HCT116 (cell line): ENCODE results near the gene SMARCA2. TPM values are rescaled to one million over a fixed set of nuclear protein-coding genes. Genes with fewer than 3 reads are reported as not detected.

Source experiments
- ATAC-seq: fragments of 200-7000 bp; cut with Tn5 transposase; 2 replicates; pipeline ENCODE4 v1.9.1; 2020; ENCODE audit warnings: mild to moderate bottlenecking, moderate library complexity
- BruUV-seq: library from RNA; stranded (reverse); fragments of 400-500 nt; replicated peaks from 2 replicates; lab custom pipeline; 2021; lab: Mats Ljungman, UMichigan
- CTCF ChIA-PET: fragments of 300-600 bp; sonication (Branson Sonifier 250); formaldehyde crosslinking; loops from one replicate; lab custom pipeline; 2021; ENCODE audit warnings: antibody characterized with exemption; lab: Charles Lee
- POLR2A ChIA-PET: fragments of 300-600, 350-600 bp; sonication (Branson Sonifier 250); formaldehyde crosslinking; loops from one replicate; lab custom pipeline; 2021; ENCODE audit warnings: antibody characterized with exemption; lab: Charles Lee
- RAD21 ChIA-PET, 2 experiments: fragments of 300-600 bp; sonication (Branson Sonifier 250); formaldehyde crosslinking; loops; one replicate each; lab custom pipeline; 2023; ENCODE audit warnings: low total read pairs in 2 of 2; ENCODE audit not compliant: uncharacterized antibody in 2 of 2, unreplicated experiment in 2 of 2, low non-redundant PET in 1 of 2; lab: Charles Lee
- DNase-seq: peaks from one replicate; pipeline ENCODE4 v3.0.0-alpha.2; 2010; ENCODE audit warnings: low read depth, low spot score
- H2AFZ ChIP-seq: fragments of 200-600 bp; shearing (Covaris generic), sonication (generic); 2 replicates; pipeline ENCODE4 v1.6.1; 2017; ENCODE audit warnings: low read depth, mixed run types, mixed read lengths, antibody characterized with exemption, low read length; ENCODE audit not compliant: poor library complexity, severe bottlenecking
- H3K27ac ChIP-seq: 2 replicates; pipeline ENCODE4 v1.5.1; 2012; ENCODE audit warnings: low read depth, low read length
- H3K27me3 ChIP-seq: fragments of 200-600 bp; sonication (generic); 2 replicates; pipeline ENCODE4 v1.6.1; 2016; ENCODE audit warnings: mixed run types, low read length, mixed read lengths; ENCODE audit not compliant: insufficient read depth
- H3K36me3 ChIP-seq, 2 experiments: fragments of 200-500 bp in 1 of 2; fragments of 200-600 bp in 1 of 2; sonication (Bioruptor generic) in 1 of 2; sonication (generic) in 1 of 2; 2 replicates each; pipeline versions ENCODE4 v1.5.1 to v1.6.1; 2014 to 2016; ENCODE audit warnings: low read length in 2 of 2, inconsistent platforms in 1 of 2, mixed read lengths in 1 of 2, mixed run types in 1 of 2; ENCODE audit not compliant: insufficient read depth in 2 of 2, control insufficient read depth in 1 of 2
- H3K4me1 ChIP-seq, 2 experiments: fragments of 200-600 bp in 1 of 2; sonication (generic) in 1 of 2; 2 replicates each; pipeline versions ENCODE4 v1.5.1 to v1.6.1; 2012 to 2017; ENCODE audit warnings: low read length in 2 of 2, inconsistent platforms in 1 of 2, mild to moderate bottlenecking in 1 of 2, mixed read lengths in 1 of 2, mixed run types in 1 of 2, moderate library complexity in 1 of 2; ENCODE audit not compliant: insufficient read depth in 2 of 2, control insufficient read depth in 1 of 2
- H3K4me2 ChIP-seq: fragments of 200-600 bp; sonication (generic); 2 replicates; pipeline ENCODE4 v1.6.1; 2017; ENCODE audit warnings: mixed run types, low read length, mixed read lengths
- H3K4me3 ChIP-seq, 2 experiments: fragments of 200-600 bp in 1 of 2; sonication (generic) in 1 of 2; replicated peaks in 1 of 2; 2 replicates each; pipeline ENCODE4 v1.5.1; 2011 to 2016; ENCODE audit warnings: low read length in 2 of 2, control low read depth in 1 of 2, low read depth in 1 of 2, mild to moderate bottlenecking in 1 of 2, mixed read lengths in 1 of 2, mixed run types in 1 of 2
- H3K79me2 ChIP-seq: fragments of 200-600 bp; sonication (generic); 2 replicates; pipeline ENCODE4 v1.6.1; 2017; ENCODE audit warnings: mild to moderate bottlenecking, mixed run types, low read length, moderate library complexity, mixed read lengths; ENCODE audit not compliant: insufficient read depth
- H3K9ac ChIP-seq: fragments of 200-600 bp; sonication (generic); 2 replicates; pipeline ENCODE4 v1.6.1; 2016; ENCODE audit warnings: low read length, mixed read lengths
- H3K9me2 ChIP-seq: fragments of 200-600 bp; sonication (generic), shearing (Covaris generic); 2 replicates; pipeline ENCODE4 v1.6.1; 2017; ENCODE audit warnings: mixed run types, mild to moderate bottlenecking, moderate library complexity; ENCODE audit not compliant: insufficient read depth
- H3K9me3 ChIP-seq, 2 experiments: fragments of 200-500 bp in 1 of 2; fragments of 200-600 bp in 1 of 2; sonication (Bioruptor generic) in 1 of 2; sonication (generic) in 1 of 2; 2 replicates each; pipeline ENCODE4 v1.6.1; 2014 to 2017; ENCODE audit warnings: low read length in 2 of 2, mixed read lengths in 2 of 2, inconsistent platforms in 1 of 2, low read depth in 1 of 2, mild to moderate bottlenecking in 1 of 2, mixed run types in 1 of 2, moderate library complexity in 1 of 2; ENCODE audit not compliant: control insufficient read depth in 1 of 2, insufficient read depth in 1 of 2
- H4K20me1 ChIP-seq: fragments of 200-600 bp; sonication (generic), shearing (Covaris generic); 2 replicates; pipeline ENCODE4 v1.6.1; 2017; ENCODE audit warnings: mixed run types, mild to moderate bottlenecking, moderate library complexity; ENCODE audit not compliant: insufficient read depth
- CBX3 ChIP-seq: IDR thresholded peaks from 2 replicates; pipeline ENCODE4 v1.6.1; 2012; ENCODE audit warnings: low read depth
- CTCF ChIP-seq, 3 experiments: fragments of 200-600 bp in 1 of 3; sonication (generic) in 1 of 3; IDR thresholded peaks in 2 of 3; conservative IDR thresholded peaks in 1 of 3; 2 replicates each; pipeline ENCODE4 v1.5.1; 2012 to 2017; ENCODE audit warnings: low read depth in 2 of 3, low read length in 2 of 3, antibody characterized with exemption in 1 of 3, borderline replicate concordance in 1 of 3, control low read depth in 1 of 3, mild to moderate bottlenecking in 1 of 3, mixed read lengths in 1 of 3, mixed run types in 1 of 3, moderate library complexity in 1 of 3; ENCODE audit not compliant: insufficient read depth in 1 of 3
- EGR1 ChIP-seq: IDR thresholded peaks from 2 replicates; pipeline ENCODE4 v1.6.1; 2012; ENCODE audit warnings: low read depth
- ELF1 ChIP-seq: IDR thresholded peaks from 2 replicates; pipeline ENCODE4 v1.6.1; 2012; ENCODE audit warnings: low read depth, borderline replicate concordance
- EZH2 ChIP-seq: fragments of 200-600 bp; sonication (generic); IDR thresholded peaks from 2 replicates; pipeline ENCODE4 v1.6.1; 2017; ENCODE audit warnings: antibody characterized with exemption, mixed run types
- FOSL1 ChIP-seq: IDR thresholded peaks from 2 replicates; pipeline ENCODE4 v1.6.1; 2012; ENCODE audit warnings: low read depth
- MAX ChIP-seq: IDR thresholded peaks from 2 replicates; pipeline ENCODE4 v1.6.1; 2012
- POLR2A ChIP-seq: IDR thresholded peaks from 2 replicates; pipeline ENCODE4 v1.7.0; 2011; ENCODE audit warnings: borderline replicate concordance; ENCODE audit not compliant: insufficient read depth, insufficient read length; ENCODE audit errors: extremely low read depth
- POLR2AphosphoS5 ChIP-seq: IDR thresholded peaks from 2 replicates; pipeline ENCODE4 v1.6.1; 2011; ENCODE audit warnings: mild to moderate bottlenecking, low read depth, low read length, moderate library complexity
- RAD21 ChIP-seq: IDR thresholded peaks from 2 replicates; pipeline ENCODE4 v1.6.1; 2012; ENCODE audit warnings: low read depth, mild to moderate bottlenecking
- REST ChIP-seq: IDR thresholded peaks from 2 replicates; pipeline ENCODE4 v1.6.1; 2012; ENCODE audit warnings: low read depth
- SIN3A ChIP-seq: IDR thresholded peaks from 2 replicates; pipeline ENCODE4 v1.6.1; 2012; ENCODE audit warnings: low read depth
- SP1 ChIP-seq: IDR thresholded peaks from 2 replicates; pipeline ENCODE4 v1.6.1; 2012; ENCODE audit warnings: low read depth
- TCF7L2 ChIP-seq: IDR thresholded peaks from 2 replicates; pipeline ENCODE4 v1.7.0; 2011; ENCODE audit warnings: borderline replicate concordance, inconsistent platforms; ENCODE audit not compliant: insufficient read depth, insufficient read length; ENCODE audit errors: extremely low read depth
- YY1 ChIP-seq: IDR thresholded peaks from 2 replicates; pipeline ENCODE4 v1.6.1; 2011; ENCODE audit warnings: low read length, low read depth, moderate library complexity, mild to moderate bottlenecking; ENCODE audit not compliant: insufficient replicate concordance; ENCODE audit errors: extremely low read depth
- ZFX ChIP-seq: fragments of 450-650 bp; IDR thresholded peaks from 2 replicates; pipeline ENCODE4 v1.6.1; 2017
- ZNF274 ChIP-seq: fragments of 200-500 bp; sonication (Bioruptor generic); IDR thresholded peaks from 2 replicates; pipeline ENCODE4 v1.6.1; 2014; ENCODE audit warnings: mild to moderate bottlenecking, low read depth, low read length, inconsistent platforms
- intact Hi-C: fragments of 100-400 bp; cut with micrococcal nuclease; formaldehyde crosslinking; loops from 2 replicates; pipeline ENCODE4 v1.10.0; 2022
- total RNA-seq: library from RNA; stranded (reverse); gene quantifications from one replicate; pipeline ENCODE4 v1.2.1, GENCODE V29; 2021; ENCODE audit not compliant: unreplicated experiment
- TF ChIP-seq, protein P1 (sequence below): IDR thresholded peaks from 2 replicates; pipeline ENCODE4 v1.6.1; 2012
- TF ChIP-seq, protein P2 (sequence below): IDR thresholded peaks from 2 replicates; pipeline ENCODE4 v1.6.1; 2011; ENCODE audit warnings: mild to moderate bottlenecking, low read length, moderate library complexity; ENCODE audit not compliant: insufficient replicate concordance; ENCODE audit errors: extremely low read depth

Gene SMARCA2
- total RNA-seq, 1 experiment from 2014 or later: 14.7 TPM

GRCh38 chr9:1995084-1995483 lies 20.1 kb upstream of the SMARCA2 start:
- Histone ChIP-seq H3K4me1 (no peaks in the 10 kb centered on the region), H3K79me2 (no peaks in the 10 kb centered on the region), H3K36me3 (no peaks in the 10 kb centered on the region), H2AFZ (no peak overlapping the region), H3K4me2 (no peak overlapping the region), H4K20me1 (no peaks in the 10 kb centered on the region), H3K9me3 (no peaks in the 10 kb centered on the region), H3K27me3 (peaks cover 52% of the 10 kb centered on the region), H3K9ac (no peak overlapping the region), H3K4me3 (no peak overlapping the region), H3K9me2 (no peaks in the 10 kb centered on the region), H3K27ac (no peak overlapping the region)
- intact Hi-C loops: no loop called here
- no TSS peak for BruUV-seq
- ChIA-PET RAD21 (no interaction called here), CTCF (no interaction called here), POLR2A (no interaction called here)
- ATAC-seq: no peak
- no peak for DNase-seq
- TF ChIP-seq MAX (no peak), TCF7L2 (no peak), EZH2 (no peak), CBX3 (no peak), POLR2AphosphoS5 (no peak), ZFX (no peak), FOSL1 (no peak), POLR2A (no peak), REST (no peak), YY1 (no peak), ZNF274 (no peak), SP1 (no peak), EGR1 (no peak), ELF1 (no peak), SIN3A (no peak), CTCF (IDR thresholded peaks at IDR 0.05 in 2 of 3, conservative IDR thresholded peaks at IDR 0.05 in 1 of 3; ENCODE audit: borderline replicate concordance in 1 of 3, insufficient read depth in 1 of 3, low read depth in 2 of 3, low read length in 2 of 3) (no peak), RAD21 (no peak)
- TF ChIP-seq, protein P1, sequence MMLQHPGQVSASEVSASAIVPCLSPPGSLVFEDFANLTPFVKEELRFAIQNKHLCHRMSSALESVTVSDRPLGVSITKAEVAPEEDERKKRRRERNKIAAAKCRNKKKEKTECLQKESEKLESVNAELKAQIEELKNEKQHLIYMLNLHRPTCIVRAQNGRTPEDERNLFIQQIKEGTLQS: no peak
- TF ChIP-seq, protein P2, sequence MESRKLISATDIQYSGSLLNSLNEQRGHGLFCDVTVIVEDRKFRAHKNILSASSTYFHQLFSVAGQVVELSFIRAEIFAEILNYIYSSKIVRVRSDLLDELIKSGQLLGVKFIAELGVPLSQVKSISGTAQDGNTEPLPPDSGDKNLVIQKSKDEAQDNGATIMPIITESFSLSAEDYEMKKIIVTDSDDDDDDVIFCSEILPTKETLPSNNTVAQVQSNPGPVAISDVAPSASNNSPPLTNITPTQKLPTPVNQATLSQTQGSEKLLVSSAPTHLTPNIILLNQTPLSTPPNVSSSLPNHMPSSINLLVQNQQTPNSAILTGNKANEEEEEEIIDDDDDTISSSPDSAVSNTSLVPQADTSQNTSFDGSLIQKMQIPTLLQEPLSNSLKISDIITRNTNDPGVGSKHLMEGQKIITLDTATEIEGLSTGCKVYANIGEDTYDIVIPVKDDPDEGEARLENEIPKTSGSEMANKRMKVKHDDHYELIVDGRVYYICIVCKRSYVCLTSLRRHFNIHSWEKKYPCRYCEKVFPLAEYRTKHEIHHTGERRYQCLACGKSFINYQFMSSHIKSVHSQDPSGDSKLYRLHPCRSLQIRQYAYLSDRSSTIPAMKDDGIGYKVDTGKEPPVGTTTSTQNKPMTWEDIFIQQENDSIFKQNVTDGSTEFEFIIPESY: no peak
